IMR-90 (cell line): Measurements from ENCODE around the gene DIP2C.

Experiments
- BHLHE40 ChIP-seq: fragments of 150-350 bp; IDR thresholded peaks from 2 replicates; pipeline ENCODE4 v1.6.1; 2016; ENCODE audit warnings: mild to moderate bottlenecking, low read depth, low read length
- CHD1 ChIP-seq: IDR thresholded peaks from 2 replicates; pipeline ENCODE4 v1.6.1; 2012; ENCODE audit warnings: low read depth, low read length, improper control_type of control experiment
- CTCF ChIP-seq: conservative IDR thresholded peaks from 2 replicates; pipeline ENCODE4 v1.5.1; 2012; ENCODE audit warnings: mild to moderate bottlenecking, low read depth, low read length, improper control_type of control experiment
- MAFK ChIP-seq: IDR thresholded peaks from 2 replicates; pipeline ENCODE4 v1.6.1; 2012; ENCODE audit warnings: low read depth, low read length, improper control_type of control experiment
- MAZ ChIP-seq: IDR thresholded peaks from 2 replicates; pipeline ENCODE4 v1.6.1; 2012; ENCODE audit warnings: low read depth, mild to moderate bottlenecking, low read length, improper control_type of control experiment, moderate library complexity, borderline replicate concordance
- NFE2L2 ChIP-seq: fragments of 150-350 bp; IDR thresholded peaks from 2 replicates; pipeline ENCODE4 v1.6.1; 2016; ENCODE audit warnings: low read depth, mild to moderate bottlenecking, low read length
- POLR2A ChIP-seq: IDR thresholded peaks from 2 replicates; pipeline ENCODE4 v1.6.1; 2012; ENCODE audit warnings: mild to moderate bottlenecking, low read depth, low read length
- SMC3 ChIP-seq: fragments of 150-350 bp; IDR thresholded peaks from 2 replicates; pipeline ENCODE4 v1.6.1; 2016; ENCODE audit warnings: low read depth, mild to moderate bottlenecking, antibody characterized with exemption, low read length, moderate library complexity

- no peak for TF ChIP-seq CTCF
- TF ChIP-seq MAZ, result no peak
- TF ChIP-seq NFE2L2, result no peak
- no peak for TF ChIP-seq SMC3
- no peak for TF ChIP-seq BHLHE40
- TF ChIP-seq CHD1, result no peak
- TF ChIP-seq MAFK, result no peak
- TF ChIP-seq POLR2A, result no peak
These were observed 456.6 kb downstream of the DIP2C start for GRCh38 chr10:232878-233277.
